ENCODE data around the gene MGMT. TPM values are rescaled to one million over a fixed set of nuclear protein-coding genes. Genes with fewer than 3 reads are reported as not detected.

MGMT gene
- total RNA-seq, 4 donors from 2014 or later, result 25.6 to 32.2 (median 29.5) TPM

DNA sequence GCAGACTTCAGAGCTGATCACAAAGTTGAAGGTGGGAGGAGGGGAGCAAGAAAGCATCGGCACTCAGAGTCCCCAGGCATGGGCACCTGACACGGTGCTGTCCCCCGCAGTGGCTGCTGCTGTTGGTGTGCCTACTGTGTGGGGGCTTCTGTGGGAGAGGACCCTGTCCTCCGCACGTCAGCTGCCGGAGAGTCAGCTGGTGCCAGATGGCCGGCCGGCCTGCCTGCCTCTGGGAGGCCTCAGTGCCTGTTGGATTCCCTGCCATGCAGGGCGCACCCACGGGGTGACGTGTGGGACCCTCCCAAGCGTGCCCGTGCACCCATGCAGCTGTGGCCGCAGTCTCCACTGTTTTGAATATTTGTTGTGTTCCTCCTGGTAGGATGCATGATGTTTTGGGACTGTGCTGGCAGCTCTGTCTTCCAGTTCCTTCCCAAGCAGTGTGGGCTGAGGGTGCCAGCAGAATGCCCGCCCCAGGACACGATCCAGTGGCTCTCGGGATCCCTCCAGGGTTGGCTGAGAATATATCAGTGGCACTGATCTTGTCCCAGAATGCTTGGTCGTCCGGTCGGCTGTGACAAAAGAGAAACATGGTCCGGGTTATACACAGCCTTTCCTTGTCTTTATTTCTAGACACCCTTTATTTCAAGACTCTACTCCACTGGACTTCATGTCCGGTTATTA, 185.6 kb downstream of the MGMT start:
- no peak for DNase-seq (ENCODE audit: low spot score in 2 of 2)
- Histone ChIP-seq H3K27me3 (no peaks in the 10 kb centered on the region), H3K4me1 (no peaks in the 10 kb centered on the region), H3K4me3 (no peak overlapping the region), H3K36me3 (no peaks in the 10 kb centered on the region), H3K27ac (no peak overlapping the region), H3K9me3 (no peaks in the 10 kb centered on the region)
- 95% methylated on average over 10 of the region's 22 CpGs for WGBS
- TF ChIP-seq POLR2A (IDR thresholded peaks at IDR 0.05) (no peak), EP300 (IDR thresholded peaks at IDR 0.05) (no peak), POLR2AphosphoS5 (IDR thresholded peaks at IDR 0.05) (no peak)
- TF ChIP-seq, protein P1, sequence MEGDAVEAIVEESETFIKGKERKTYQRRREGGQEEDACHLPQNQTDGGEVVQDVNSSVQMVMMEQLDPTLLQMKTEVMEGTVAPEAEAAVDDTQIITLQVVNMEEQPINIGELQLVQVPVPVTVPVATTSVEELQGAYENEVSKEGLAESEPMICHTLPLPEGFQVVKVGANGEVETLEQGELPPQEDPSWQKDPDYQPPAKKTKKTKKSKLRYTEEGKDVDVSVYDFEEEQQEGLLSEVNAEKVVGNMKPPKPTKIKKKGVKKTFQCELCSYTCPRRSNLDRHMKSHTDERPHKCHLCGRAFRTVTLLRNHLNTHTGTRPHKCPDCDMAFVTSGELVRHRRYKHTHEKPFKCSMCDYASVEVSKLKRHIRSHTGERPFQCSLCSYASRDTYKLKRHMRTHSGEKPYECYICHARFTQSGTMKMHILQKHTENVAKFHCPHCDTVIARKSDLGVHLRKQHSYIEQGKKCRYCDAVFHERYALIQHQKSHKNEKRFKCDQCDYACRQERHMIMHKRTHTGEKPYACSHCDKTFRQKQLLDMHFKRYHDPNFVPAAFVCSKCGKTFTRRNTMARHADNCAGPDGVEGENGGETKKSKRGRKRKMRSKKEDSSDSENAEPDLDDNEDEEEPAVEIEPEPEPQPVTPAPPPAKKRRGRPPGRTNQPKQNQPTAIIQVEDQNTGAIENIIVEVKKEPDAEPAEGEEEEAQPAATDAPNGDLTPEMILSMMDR (IDR thresholded peaks at IDR 0.05), result no peak

DNA sequence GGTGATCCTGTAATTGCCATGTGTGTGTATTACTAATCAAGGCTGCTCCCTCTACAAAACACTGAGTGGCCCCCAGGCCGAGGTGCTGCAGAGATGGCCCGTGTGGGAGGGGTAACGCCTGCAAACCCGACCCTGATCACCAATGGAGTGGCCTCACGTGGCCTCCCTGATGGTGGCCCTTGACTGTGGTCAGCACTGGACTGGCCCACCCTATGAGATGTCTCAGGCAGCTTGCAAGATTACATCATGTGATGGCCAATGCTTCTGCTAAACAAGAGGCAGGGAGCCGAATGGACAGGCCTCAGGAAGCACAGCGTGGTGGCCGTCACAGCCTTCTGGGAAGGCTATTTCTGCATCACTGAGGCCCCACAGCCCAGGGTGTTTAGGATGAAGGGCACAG, 186.4 kb downstream of the MGMT start:
- WGBS, result 94% methylated on average over 8 of the region's 8 CpGs
- Histone ChIP-seq H3K4me3 (no peak overlapping the region), H3K27me3 (no peaks in the 10 kb centered on the region), H3K27ac (no peak overlapping the region), H3K36me3 (no peaks in the 10 kb centered on the region), H3K9me3 (no peaks in the 10 kb centered on the region), H3K4me1 (no peaks in the 10 kb centered on the region)
- DNase-seq (ENCODE audit: low spot score in 2 of 2), result no peak
- TF ChIP-seq POLR2AphosphoS5 (IDR thresholded peaks at IDR 0.05), result no peak

DNA sequence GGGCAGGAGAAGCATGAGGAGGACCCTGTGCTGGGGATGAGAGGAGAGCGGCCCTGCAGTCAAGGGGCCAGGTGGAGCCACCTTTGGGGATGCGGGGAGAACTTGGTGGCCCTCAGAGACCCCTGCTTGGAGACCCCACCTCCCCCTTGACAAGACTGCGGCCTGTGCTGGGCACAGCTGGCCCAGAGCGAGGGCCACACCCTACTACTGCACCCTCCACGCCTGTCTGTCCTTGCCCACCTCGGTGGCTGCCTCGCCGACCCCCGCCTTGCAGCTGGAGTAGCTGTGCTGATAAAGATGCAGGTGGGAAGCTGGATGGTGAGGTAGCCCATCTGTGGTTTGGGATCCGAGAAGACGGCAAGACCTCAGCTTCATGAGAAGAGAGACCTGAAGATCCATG, 186.8 kb downstream of the MGMT start:
- Histone ChIP-seq H3K36me3 (no peaks in the 10 kb centered on the region), H3K27ac (no peak overlapping the region), H3K4me1 (no peaks in the 10 kb centered on the region), H3K9me3 (no peaks in the 10 kb centered on the region), H3K27me3 (no peaks in the 10 kb centered on the region), H3K4me3 (no peak overlapping the region)
- WGBS, result 95% methylated on average over 10 of the region's 11 CpGs
- TF ChIP-seq POLR2A (IDR thresholded peaks at IDR 0.05) (no peak), EP300 (IDR thresholded peaks at IDR 0.05) (no peak), POLR2AphosphoS5 (IDR thresholded peaks at IDR 0.05) (no peak)
- TF ChIP-seq, protein P1 (IDR thresholded peaks at IDR 0.05), result no peak
- no peak for DNase-seq (ENCODE audit: low spot score in 2 of 2)

DNA sequence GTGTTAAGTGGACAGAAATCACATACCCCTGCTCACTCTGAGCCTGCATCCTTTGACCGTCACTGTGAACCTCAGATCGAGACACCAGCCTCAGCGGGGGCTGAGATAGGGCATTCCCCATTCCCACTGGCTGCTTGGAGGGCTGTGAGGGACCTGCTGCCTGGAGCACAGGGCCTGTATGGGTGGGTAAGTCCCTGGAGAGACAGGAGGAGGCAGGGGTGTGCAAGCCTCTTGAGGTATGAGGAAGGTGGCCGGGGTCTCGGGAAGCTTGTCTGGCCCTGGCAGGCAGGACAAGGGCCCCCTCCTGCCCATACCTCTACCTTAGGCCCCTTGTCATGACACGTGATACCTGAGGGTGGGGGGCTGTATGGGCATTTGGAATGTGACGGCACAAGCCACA, 187.4 kb downstream of the MGMT start:
- H3K27me3 ChIP-seq, result no peaks in the 10 kb centered on the region
- DNase-seq (ENCODE audit: low spot score in 2 of 2), result no peak
- H3K4me1 ChIP-seq, result no peaks in the 10 kb centered on the region
- H3K27ac ChIP-seq, result no peak overlapping the region
- H3K9me3 ChIP-seq, result no peaks in the 10 kb centered on the region
- 96% methylated on average over 4 of the region's 7 CpGs for WGBS
- TF ChIP-seq POLR2AphosphoS5 (IDR thresholded peaks at IDR 0.05) (no peak), EP300 (IDR thresholded peaks at IDR 0.05) (no peak)
- H3K4me3 ChIP-seq, result no peak overlapping the region
- no peaks in the 10 kb centered on the region for H3K36me3 ChIP-seq

DNA sequence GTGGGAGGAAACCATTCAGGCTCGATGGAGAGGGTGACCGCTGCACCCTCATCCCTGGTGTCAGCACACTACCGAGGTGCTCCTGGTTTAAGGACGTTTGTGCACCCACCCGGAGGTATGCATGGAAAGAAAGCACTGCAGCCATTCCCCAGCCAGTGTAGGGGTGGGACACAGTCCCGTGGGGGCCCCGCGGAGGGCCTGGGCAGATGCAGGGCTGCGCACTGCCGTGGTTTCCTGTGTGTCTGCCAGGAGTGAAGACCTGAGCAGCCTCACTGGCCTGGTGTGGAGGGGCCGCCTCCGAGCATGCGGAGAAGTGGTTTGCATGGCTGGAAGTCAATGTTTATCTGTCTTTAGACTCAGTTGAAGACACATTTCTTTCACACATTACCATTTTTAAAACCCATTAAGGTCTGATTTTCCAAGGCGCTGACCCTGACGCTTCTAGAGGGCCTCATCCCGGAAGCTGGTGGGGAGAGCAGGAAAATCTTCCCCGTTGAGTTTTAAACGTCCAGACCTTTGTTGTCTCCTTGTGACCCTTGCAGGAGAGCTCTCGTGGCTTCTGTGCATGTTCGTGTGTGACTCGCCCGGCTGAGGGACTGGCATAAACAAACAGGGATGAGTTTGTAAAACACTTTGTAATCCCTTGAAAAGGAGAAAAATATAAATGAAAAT, 188.1 kb downstream of the MGMT start:
- TF ChIP-seq POLR2AphosphoS5 (IDR thresholded peaks at IDR 0.05) (no peak), EP300 (IDR thresholded peaks at IDR 0.05) (no peak), POLR2A (IDR thresholded peaks at IDR 0.05) (no peak)
- TF ChIP-seq, protein P1 (IDR thresholded peaks at IDR 0.05), result no peak
- no peak for DNase-seq (ENCODE audit: low spot score in 2 of 2)
- Histone ChIP-seq H3K27me3 (no peaks in the 10 kb centered on the region), H3K9me3 (no peaks in the 10 kb centered on the region), H3K4me1 (peaks cover 3% of the 10 kb centered on the region), H3K36me3 (no peaks in the 10 kb centered on the region), H3K27ac (no peak overlapping the region), H3K4me3 (no peak overlapping the region)
- 83% methylated on average over 18 of the region's 22 CpGs for WGBS

DNA sequence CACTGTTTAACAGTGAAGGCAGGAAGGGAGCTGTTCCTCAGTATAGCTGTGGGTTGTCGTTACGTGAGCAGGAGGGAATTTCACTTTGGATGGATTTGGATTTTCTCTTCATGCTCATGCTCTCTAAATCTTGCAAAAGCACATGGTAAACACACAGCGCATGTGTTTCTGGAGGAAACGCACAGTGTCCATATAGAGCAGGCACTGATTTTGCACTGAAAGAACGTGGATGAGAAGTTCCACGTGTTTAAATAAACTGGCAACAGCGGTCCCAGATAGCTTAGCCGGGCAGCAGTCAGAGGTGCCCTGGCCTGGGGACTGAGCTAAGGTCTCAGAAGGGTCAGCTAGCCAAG, 188.6 kb downstream of the MGMT start:
- Histone ChIP-seq H3K4me3 (no peak overlapping the region), H3K27me3 (no peaks in the 10 kb centered on the region), H3K36me3 (no peaks in the 10 kb centered on the region), H3K27ac (no peak overlapping the region), H3K4me1 (peaks cover 3% of the 10 kb centered on the region), H3K9me3 (no peaks in the 10 kb centered on the region)
- WGBS, result 92% methylated on average over 8 of the region's 8 CpGs
- DNase-seq (ENCODE audit: low spot score in 2 of 2), result no peak
- TF ChIP-seq EP300 (IDR thresholded peaks at IDR 0.05) (no peak), POLR2A (IDR thresholded peaks at IDR 0.05) (no peak), POLR2AphosphoS5 (IDR thresholded peaks at IDR 0.05) (no peak)
- TF ChIP-seq, protein P1 (IDR thresholded peaks at IDR 0.05), result no peak
